Mammary epithelial cell (primary cell): ENCODE data around the gene RORB.
A peak's percentile ranks its signal among the peaks of the same experiment; 100 is the strongest.

Source experiments
- EZH2 ChIP-seq: IDR thresholded peaks from 2 replicates; pipeline ENCODE4 v1.6.1; 2012; ENCODE audit warnings: low read length, inconsistent platforms, borderline replicate concordance
- TF ChIP-seq, protein P1 (sequence below), 2 donors: IDR thresholded peaks in 1 of 2; conservative IDR thresholded peaks in 1 of 2; 2 replicates each; pipeline ENCODE4 v1.5.1; 2011 to 2012; ENCODE audit warnings: inconsistent platforms in 2 of 2, low read length in 2 of 2, mild to moderate bottlenecking in 2 of 2, control low read depth in 1 of 2, low read depth in 1 of 2; ENCODE audit not compliant: insufficient read depth in 1 of 2; ENCODE audit errors: extremely low read depth in 1 of 2

DNA sequence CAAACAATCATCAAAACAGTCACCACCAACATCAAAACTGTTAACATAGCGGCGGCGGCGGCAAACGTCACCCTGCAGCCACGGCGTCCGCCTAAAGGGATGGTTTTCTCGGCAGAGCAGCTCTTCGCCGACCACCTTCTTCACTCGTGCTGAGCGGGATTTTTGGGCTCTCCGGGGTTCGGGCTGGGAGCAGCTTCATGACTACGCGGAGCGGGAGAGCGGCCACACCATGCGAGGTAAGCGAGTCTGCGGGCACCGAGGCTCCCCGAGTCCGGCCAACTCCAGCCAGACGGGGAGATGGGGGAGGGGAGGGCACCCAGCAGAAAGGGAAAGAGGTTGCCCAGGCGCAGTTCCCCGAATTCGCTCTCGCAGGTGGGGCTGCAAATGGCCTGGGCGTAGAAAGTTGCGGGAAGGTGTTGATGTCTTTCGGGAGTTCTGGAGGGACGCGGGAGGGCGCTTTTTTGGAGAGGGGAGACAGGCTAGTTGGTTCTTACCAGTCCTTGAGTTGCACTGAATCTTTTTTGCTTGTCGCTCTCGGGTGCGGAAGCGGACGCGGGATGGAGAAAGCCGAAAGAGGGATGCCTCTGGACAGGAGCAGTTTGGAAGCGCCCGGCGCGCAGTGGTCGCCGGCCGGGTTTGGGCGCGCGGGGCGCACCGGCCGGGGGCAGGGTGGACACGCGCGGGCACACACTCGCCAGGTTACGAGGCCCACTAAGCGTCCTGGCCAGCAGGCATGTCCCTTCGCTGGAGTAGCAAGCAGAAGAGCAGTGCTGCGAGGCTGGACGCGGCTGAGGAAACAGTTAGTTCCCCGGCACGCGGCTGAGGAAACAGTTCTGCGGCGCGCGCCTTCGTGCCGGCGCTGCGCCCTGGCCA lies 849 bp downstream of the RORB start:
- TF ChIP-seq, protein P1, sequence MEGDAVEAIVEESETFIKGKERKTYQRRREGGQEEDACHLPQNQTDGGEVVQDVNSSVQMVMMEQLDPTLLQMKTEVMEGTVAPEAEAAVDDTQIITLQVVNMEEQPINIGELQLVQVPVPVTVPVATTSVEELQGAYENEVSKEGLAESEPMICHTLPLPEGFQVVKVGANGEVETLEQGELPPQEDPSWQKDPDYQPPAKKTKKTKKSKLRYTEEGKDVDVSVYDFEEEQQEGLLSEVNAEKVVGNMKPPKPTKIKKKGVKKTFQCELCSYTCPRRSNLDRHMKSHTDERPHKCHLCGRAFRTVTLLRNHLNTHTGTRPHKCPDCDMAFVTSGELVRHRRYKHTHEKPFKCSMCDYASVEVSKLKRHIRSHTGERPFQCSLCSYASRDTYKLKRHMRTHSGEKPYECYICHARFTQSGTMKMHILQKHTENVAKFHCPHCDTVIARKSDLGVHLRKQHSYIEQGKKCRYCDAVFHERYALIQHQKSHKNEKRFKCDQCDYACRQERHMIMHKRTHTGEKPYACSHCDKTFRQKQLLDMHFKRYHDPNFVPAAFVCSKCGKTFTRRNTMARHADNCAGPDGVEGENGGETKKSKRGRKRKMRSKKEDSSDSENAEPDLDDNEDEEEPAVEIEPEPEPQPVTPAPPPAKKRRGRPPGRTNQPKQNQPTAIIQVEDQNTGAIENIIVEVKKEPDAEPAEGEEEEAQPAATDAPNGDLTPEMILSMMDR (conservative IDR thresholded peaks at IDR 0.05 in 1 of 2, IDR thresholded peaks at IDR 0.05 in 1 of 2; ENCODE audit: extremely low read depth in 1 of 2, insufficient read depth in 1 of 2, low read depth in 1 of 2, low read length in 2 of 2) = no peak
- TF ChIP-seq EZH2 = peak; percentile 67
